Anterior cingulate cortex (tissue), 58 donors: ENCODE measurements around the gene KRT73.
A peak's percentile ranks its signal among the peaks of the same experiment; 100 is the strongest.

Source experiments
- DNase-seq, 58 donors: peaks; one replicate each; lab custom pipeline; 2025; lab: John Stamatoyannopoulos, UW

The KRT73 gene

DNA sequence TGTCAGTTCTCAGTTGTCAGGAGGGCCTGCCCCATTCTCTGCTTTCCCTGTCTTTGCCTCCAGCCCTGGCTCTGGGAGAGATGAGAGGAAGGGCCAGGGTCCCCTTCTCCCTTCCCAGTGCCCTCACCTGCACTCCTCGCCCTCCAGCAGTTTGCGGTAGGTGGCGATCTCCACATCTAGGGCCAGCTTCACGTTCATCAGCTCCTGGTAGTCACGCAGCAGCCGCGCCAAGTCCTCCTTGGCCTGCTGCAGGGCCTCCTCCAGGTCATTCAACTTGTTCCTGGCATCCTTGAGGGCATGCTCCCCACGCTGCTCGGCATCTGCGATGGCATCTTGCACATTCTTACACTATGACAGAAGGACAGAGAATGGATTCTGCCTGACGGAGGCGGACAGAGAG, 28.3 kb upstream of the KRT73 start:
- DNase-seq: no peak

DNA sequence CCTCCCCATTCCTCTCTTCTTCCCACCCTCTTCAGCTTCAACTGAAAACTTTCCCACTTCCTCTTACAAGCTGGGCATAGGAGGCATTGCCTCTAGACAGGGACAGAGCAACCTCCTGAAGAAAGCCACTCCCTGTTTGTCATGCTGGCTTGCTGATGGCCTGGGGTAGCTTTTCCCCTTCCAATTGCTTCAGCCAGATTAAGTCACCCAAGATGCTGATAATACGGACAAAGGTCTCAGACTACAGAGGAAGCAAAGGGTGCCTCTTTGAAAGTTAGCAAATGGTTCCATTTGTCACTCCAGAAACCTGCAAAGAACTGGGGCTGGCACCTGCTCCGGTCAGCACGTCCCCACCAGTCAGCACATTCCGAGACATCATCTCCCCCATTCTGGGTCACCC, 27.6 kb upstream of the KRT73 start:
- DNase-seq: no peak

DNA sequence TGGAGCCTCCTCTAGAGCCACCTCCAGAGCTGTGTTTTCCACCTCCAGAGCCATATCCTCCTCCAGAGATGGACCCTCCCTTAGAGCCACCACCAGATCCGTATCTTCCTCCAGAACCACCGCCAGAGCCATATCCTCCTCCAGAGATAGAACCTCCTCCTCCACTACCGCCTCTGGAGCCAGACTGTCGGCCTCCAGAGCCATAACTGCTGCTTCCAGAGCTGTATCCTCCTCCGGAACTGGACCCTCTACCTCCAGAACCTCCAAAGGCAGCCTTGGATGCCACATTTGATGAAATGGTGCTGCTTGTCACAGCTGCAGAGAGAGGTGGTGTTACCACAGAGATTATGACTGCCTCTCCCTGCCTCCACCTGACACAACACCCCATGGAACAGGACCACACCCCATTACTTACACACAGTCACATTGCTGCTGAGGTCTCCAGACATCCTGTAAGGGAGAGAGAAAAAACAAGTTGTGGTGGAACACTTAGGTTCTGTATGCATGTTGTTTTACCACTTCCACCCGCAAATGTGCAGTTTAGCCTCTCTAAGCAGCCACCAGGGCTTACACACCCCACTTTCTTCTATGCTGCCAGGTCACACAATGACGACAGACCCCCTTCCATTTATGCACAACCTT, 26.9 kb upstream of the KRT73 start:
- no peak for DNase-seq

DNA sequence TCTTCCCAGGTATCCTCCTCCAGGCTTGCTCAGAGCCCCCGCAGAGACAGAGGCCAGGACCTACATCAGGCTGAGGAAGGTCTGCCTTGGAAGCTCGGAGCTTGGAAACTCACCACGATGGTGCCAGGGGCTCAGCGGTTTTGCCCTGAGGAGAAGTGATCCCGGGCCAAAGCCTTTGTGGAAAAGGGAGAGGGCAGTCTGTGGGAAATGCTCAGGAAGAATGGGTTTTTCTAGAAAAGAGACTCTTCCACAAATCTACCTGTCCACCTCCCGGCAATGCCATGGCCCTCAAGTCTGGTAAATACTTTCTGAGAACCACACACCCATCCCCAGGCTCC, 25.7 kb upstream of the KRT73 start:
- DNase-seq: no peak

DNA sequence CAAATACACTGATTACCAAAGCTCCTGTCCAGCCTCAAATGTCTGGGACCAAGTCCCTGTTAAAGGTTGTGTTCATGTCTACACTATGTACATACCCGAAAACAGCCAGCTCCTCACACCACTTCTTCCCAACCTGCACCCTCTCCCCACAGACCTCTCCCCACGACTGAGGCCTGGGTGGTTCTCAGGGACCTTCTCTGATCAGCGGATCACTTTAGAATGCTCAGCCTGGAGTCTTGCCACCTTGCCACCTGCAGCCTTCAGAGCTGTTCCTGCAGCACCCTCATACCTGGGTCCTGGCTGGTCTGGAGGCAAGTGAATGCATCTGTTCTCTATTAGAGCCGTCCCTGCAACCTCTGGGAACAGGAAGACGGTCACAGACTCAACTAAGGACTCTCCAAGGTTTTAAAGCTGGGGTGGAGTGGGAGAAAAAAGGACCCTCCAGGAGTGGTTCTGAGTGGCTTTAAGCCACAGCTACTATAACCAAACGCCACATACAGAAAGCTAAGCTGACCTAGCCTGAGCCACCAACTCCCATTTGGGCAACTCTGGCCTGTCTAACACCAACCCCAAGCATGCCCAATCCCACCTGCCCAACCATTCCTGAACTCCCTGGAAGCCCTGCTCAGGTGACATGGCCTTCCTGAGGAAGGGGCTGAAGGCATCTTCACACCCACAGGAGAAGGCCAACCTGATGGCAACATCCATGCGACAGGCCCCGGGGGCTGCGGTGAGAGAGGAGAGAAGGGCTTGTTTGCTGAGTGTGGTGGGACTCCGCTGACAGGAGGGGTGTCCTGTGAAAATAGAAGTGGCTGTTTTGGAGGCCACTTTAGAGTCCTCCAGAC, 25.1 kb upstream of the KRT73 start:
- no peak for DNase-seq

DNA sequence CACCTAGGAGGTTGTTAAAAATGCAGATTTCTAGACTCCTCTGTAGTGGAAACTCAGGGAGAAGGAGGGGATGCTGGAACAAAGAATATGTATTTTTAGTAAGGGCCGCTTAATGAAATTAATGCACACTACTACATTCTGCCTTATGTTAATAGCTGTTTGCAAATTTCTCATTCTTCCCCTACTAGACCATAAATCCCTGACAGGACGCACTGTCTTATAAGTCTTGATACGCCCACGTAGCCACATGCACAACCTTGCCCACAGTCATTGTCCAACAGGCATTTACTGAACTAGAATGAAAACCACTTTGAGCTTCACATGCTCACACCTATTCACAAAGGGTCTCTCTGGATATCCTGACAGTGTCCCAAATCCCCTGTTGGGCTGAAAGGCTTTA, 23.1 kb upstream of the KRT73 start:
- DNase-seq: no peak

DNA sequence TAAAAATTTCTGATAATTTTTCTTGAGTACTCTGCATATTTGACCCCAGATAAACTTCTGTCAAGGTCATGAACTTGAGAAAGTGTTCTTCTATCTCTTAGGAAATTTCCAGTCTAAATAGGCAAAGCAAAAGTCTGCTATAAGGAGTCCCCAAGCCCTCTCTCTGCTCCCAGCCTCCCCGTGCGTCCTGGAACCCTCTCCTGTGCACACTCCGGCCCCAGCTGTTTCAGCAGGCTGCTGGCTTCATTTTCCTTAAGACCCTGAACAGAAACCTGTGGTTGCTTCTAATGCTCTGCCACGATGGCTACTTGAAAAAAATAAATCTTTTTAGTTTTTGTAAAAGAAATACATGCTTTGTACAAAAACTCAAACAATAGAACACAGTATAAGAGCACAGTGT, 18.9 kb upstream of the KRT73 start:
- no peak for DNase-seq

DNA sequence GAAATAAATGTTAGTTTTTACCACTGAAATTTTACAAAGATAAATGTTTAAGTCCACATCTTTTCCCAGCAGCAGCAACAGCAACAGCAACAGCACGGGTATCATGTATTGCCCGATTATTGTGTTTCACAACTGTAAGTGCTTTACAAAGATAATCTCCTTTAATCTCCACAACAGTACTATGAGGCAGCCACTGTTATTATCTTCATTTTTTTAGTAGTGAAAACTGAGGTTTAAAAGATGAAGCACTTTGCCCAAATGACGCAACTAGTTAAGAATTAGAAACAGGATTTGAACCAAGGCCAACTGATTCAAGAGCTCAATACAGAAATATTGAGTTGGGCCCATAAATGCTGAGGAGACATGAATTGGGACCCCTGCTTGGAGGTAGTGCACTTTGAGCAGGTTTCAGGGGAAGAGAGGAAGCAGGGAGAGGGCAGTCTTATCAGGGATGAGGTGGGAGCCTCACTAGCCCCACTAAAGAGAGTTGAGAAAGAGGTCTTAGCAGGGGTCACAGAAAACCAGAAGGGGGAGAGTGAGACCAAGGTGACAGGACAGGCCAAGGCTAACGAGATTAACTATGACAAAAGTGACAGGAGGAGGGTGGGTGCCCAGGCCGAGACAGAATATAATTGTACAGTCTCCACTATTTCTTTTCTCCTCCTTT, 18.4 kb upstream of the KRT73 start:
- no peak for DNase-seq

DNA sequence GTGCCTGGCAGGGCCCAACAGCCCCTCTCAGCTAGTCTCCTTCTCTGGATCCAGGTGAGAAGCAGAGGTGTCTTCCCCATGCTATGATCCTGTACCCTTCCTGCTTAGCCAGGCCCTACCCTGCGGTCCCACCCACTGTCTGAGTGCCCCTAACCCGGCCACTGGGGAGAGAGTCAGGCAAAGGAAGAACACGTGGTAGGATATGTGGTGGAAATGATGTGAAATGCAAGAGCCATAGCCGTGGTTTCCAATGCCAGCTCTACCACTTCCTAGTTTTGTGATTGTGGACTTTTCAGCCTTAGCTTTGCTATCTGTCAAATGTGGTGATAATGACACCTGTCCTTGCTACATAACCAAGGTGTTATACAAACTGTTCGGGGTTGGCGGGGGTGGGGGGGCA, 17.8 kb upstream of the KRT73 start:
- no peak for DNase-seq

DNA sequence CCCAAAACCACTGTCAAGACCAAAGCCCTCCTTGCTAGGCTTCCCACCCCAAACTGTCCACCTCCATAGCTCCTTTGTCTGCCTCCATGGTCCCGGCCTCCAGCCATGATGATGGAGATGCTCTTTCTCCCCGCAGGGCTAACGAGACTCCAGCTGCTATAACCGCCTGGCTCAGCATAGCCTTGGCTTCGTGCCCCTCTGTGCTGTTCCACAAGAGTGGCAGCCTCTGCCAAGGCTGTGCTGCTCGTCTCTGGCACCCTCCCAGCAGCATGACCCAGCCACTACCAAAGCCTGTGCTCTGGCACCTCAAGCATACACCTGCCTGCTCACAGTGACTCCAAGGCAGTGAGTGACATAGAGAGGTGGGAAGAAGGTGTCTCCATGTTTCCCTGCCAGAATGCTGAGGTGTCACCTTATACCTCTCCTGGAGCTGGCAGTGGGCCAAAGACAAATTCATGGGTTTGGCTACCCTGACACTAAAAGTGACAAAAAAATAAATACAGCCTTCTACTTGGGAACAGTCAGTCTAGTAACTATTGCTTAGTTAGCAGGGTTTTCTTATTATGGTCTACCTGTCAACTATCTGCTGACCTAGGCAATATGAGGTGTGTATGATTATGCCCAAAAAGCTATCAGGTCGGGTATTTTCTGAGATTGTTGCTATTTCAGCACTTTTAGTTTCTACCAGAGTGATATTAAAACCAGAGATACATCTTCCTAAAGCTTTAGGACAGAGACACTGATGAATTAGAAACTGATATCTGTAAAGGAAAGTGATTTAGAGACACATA, 16.1 kb upstream of the KRT73 start:
- peak in 55 of 58 donors; percentile 11 to 84 (median 61) for DNase-seq

DNA sequence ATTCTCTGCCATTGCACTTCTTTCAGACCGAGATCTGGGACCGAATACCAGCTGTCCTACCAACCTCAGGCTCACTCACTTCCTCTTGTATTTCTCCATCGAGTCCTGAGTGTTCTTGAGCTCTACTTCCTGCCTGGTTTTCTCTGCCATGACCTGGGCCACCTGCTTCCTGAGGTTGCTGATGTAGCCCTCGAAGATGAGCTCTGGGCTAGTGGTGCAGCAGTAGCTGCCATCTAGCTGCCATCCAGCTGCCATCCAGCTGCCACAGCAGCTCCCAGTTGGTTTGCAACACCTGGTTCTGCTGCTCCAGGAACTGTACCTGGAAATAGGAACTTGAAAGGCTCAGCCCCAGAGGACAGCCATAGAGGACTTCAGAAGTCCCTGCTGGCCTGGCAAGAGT, 15.0 kb upstream of the KRT73 start:
- DNase-seq: no peak

DNA sequence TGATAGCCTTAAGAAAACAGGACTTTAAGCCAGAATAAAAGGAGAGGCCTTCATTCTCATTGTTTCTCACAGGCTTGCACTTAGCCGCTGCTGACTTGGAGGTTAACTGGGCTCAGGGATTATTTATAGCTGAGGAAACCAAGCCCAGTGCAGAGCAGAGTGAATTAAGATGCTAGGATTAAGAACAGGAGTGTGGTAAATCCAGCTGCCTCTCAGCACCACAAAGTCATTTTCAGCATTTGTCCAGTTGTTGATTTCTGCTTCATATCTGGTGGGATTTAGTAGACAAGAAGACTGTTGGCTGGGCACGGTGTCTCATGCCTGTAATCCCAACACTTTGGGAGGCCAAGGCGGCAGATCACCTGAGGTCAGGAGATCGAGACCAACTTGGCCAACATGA, 14.3 kb upstream of the KRT73 start:
- DNase-seq: no peak

DNA sequence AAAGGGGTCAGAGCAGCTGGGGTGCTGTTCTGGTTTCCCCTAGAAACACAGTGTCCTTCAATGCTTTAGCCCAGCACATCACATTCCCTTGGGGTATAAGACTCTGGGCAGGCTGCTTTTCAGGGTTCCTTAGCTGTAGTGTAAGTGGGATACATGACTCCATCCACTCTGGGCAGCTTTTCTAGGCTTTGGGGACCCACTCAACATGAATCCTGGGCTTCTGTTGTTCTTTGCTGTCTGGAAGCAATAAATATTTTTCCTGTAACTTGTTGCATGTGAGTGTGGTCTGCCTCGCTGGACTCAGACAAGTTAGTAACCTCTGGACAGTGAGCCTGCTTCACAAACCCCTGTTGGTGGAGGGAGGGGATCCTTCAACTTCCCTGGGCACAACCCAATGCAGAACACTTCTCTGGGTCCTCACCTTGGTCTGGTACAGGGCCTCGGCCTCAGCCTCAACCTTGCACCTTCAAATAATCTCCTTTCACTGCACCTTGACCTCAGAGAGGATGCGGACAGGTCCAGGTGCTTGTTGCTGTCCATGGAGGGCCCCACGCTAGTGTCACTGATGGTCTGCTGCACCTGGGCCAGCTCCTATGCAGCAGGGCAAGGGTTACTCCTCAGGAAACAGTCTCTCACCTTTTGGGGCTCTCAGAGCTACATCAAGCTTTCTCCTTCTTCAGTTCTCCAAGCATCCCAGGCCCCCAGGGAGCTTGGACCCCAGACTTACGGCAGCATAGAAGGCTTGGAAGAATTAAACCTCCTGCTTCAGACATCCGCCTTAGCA, 13.5 kb upstream of the KRT73 start:
- no peak for DNase-seq

DNA sequence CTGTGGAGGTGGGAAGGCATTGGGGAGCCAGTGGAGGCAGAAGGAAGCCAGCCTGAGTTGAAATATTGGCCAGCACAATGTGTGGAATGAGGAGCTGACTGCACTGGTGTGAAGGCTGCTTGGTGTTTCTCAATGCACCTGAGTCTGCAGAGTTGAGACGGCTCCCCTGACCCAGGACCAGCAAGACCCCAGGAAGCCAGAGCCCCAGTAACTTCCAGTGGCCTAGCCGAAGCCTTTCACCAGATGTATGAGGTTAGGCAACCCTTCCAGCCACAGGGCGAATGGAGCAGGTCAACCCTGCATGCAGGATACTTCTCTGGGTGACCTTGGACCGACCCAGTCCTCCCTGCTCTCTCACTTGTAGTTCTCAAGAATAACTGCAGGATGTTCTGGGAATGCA, 12.9 kb upstream of the KRT73 start:
- DNase-seq: no peak

DNA sequence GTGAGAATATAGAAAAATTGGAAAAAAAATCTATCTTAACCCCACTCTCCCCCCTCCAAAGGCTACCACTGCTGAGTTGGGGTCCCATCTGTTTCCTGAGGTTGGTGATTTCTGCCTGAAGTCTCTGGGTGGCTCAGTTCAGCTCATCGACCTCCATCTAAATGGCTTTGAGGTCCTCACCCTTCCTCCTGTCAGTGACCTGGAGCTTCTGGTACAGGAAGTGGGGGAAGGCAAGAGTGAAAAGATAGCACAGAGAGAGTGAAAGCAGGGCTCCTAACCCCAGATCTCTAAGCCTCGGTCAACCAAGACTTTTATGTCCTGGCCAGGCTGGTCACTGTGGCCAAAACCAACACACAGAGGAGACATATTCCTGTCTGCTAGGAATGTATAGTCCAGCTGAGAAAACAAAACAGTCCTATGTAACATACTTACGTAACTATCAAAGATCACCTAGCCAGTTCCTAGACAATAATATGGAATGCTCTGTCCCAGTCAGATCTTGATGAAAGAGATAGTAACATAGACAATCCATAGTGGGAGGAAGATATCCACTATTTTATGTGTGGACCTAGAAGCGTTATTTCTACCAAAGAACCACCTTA, 12.3 kb upstream of the KRT73 start:
- DNase-seq: no peak

DNA sequence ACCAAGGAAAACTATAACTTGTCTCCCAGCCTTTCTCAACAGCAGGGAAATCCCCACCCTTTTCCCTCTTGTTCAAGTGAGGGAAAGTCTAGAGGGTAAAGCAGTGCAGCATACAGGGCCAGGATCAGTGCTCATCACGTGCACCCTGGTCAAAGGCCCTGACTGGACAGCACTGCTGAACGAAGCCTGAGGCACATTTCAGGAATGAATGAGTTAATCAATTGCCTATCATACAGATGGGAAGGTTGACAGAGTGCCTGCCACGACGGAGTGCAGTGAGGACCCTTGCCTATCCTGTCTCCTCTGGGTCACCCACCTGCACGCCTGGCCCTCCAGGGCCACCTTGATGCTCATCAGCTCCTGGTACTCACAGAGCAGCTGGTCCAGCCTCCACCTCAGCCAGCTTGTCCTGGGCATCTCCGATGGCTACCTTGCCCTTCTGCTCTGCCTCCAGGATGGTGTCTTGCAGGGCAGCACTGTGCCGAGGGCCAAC, 11.7 kb upstream of the KRT73 start:
- DNase-seq: no peak

DNA sequence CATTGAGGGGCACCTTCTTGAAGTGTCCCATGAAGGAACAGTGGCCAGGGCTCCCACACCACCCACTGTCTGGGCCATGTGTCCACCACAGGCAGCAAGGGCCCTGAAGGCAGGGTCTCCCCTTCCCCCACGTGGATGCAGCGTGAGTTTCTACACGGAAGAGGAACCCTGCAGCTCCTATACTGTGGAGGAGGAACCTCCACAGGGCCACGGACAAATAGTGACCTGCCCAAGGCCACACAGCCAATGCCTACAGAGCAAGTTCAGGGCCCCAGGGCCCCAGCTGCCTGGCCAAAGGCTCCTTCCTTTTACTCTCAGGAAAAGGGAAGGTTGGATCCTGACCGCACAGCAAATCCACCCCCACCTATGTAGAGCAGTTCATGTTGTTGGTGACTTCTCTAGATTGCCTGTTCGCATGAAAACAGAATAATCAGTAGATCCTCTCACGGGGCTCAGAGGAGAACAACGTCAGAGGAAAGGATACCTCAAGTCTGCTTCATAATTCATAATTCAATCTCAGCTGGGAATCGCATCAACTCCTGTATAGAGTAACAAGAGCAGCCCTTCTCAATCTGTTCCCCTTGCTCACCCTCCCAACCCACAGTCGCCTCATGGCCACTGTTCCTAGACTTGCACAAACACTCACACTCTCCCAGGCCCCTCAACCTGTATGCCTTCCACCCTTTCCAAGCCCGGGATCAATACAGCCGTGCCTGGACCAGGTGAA, 11.1 kb upstream of the KRT73 start:
- no peak for DNase-seq

DNA sequence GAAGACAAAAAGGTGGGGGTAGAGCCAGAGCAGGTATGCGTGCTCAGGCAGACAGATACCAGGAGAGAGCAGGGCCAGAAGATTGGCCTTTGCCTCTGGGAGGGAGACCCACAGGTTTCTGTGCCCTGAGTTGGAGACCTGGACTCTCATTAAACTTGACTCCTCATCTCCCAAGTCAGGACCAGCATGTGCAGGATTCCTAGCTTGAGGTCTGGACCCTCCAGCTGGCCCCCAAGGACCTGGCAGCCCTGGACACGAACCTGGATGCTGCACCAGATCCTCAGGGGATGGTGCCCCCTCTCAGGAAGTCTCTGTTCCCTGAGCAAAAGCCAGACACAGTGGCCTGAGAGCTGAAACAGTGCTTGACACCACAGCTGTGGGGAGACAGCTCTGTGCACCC, 10.5 kb upstream of the KRT73 start:
- DNase-seq: no peak

DNA sequence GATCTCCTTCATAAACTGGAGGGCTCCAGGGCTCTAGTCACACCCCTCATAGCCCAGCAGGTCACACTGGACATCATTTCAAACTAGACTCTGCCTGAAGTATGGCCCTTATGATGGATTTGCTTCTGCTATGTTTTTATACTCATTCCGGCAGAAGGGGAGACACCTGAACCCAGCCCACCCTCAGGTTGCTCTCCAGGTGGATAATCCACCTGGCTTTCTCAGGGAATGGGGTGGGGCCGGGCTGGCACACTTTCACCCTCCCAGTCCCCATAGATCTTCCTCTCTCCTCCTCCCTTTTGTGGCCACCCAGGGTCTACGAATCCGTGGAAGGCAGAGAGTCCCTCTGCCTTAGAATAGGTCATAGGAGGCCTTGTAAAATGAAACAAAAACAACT, 9.8 kb upstream of the KRT73 start:
- no peak for DNase-seq
